GM18499 (cell line): ENCODE data around the gene WDFY3.

ENCODE experiments used
- ATAC-seq: cut with Tn5 transposase; IDR thresholded peaks from one replicate; pipeline ENCODE4 v1.9.1; 2021; ENCODE audit warnings: moderate number of reproducible peaks; ENCODE audit not compliant: insufficient read depth, unreplicated experiment

Gene WDFY3

DNA sequence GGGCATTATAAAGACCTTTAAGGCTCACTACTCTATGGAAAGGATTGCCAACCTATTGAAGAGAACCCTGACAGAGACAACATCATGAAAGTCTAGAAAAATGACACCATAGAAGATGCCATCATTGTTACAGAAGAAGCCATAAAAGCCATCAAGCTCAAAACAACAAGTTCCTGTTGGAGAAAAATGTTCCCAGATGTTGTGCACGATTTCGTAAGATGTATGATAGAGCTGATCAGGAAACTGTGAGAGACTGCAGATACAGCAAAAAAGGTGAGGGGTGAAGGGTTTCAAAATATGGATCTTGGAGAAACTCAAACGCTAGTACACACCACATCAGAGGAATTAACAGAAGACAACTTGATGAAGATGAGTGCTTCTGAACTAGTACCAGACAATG is 53.3 kb downstream of the WDFY3 start:
- ATAC-seq, result no peak

DNA sequence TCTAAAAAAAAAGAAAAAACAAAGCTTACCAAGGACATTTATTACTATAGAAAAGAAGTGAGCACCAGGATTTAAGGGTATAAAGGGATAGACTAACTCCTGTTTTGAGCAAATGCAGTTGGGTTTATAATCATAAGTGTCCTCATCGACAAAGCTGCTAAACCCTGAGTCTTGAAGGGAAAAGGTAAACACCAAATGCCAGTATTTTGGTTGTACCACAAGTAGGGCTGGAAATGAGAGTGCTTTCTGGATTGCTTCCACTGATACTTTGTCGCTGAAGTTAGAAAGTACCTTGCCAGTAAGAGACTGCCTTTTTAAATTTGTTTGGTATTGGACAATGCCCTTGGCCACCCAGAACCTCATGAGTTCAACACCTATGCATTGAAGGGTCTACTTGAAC is 53.7 kb downstream of the WDFY3 start:
- no peak for ATAC-seq

DNA sequence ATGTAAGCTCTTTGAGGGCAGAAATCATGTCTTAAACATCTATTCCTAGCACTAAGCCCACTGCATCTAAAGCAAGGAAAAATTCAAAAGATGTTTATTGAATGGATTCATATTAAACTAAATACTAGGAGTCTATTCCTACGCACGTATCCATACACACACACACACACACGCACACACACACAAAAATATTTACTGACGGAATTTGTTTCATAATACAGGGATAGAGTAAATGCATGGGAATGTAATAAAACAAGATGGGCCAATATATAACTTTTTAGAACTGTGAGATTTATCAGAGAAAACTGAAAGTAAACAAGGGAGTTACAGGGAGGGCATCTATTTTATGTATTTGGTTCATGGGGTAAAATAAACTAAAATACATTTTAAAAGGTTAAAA is 57.6 kb downstream of the WDFY3 start:
- ATAC-seq, result no peak

DNA sequence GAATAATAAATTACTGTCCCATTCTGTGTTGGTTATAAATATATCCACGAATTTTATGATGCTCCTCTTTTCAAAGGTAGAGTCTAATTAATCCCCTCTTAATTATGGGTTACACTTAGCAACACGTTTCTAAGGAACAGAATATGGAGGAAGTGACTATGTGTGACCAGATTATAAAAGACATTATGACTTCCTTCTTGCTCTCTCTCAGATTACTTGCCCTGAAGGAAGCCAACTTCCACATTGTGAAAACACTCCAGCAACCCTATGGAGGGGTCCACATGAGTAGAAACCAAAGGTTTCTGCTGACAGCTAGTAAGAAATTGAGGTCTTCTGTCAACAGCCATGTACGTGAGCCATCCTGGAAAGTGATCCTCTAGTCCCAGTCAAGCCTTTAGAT is 59.3 kb downstream of the WDFY3 start:
- ATAC-seq, result no peak

DNA sequence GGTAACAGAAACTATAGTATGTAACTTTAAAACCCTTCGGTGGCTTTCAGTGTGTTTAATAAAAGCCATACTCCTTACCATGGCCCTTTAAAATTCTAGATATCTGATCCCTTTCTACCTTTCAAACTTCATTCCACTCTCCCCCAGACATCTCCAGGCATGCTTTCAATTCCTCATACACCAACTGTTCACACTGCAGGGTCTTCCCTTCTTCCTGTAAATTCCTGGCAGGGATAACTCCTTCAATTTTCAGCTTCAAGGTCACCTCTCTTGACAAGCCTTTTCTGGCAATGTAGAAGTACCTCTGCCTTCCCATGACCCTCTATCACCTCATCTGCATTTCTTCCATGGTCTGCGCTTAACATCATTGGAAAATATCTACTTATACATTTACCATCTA is 60.8 kb downstream of the WDFY3 start:
- no peak for ATAC-seq

DNA sequence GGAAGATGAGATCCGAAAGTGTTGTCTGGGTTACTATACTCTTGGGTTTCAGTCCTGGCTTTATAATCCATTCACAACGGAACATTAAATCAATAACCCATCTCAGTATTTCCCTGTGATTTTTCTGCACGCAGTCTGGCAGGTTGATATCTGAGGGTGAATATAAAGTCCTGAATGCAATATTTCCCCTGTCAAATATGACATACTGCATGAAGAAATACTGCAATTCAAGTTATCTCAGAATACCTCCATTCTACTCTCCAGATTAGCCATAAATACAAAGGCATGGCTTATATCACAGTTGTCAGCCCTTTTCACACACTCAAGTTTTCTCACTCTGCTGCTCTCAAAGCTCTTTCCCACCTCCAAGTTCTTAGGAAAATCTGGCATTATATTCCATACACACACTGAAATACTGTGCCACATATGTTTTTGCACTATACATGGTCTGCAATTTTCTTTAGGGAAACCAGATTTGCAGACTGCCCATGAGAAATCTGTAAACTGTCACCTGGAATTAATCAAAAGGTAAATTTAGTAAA is 64.7 kb downstream of the WDFY3 start:
- no peak for ATAC-seq

DNA sequence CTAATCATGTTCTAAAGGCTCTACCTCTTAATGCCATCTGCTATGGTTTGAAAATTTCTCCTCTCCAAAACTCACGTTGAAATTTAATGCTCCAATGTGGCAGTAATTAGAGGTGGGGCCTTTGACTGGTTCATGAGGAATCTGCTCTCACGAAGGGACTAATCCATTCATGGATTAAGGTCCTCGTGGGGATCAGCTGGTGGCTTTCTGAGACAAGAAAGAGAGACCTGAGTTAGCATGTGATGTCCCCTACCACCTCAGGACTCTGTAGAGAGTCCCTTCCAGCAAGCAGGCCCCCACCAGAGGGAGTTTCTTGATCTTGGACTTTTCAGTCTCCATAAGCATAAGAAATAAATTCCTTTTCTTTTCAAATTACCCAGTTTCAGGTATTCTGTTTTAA is 65.3 kb downstream of the WDFY3 start:
- no peak for ATAC-seq

DNA sequence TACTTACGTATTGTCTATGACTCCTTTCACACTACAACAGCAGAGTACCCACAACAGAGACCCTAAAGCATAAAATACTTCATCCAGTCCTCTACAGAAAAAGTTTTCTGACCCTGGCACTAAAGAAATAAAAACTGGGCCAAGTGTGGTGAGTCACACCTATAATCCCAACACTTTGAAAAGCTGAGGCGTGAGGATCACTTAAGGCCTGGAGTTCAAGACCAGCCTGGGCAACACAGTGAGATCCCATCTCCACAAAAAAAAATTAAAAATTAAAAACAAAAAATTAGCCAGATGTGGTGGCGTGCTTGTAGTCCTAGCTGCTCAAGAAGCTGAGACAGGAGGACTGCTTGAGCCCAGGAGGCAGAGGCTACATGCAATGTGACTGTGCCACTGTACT is 66.9 kb downstream of the WDFY3 start:
- ATAC-seq, result no peak

DNA sequence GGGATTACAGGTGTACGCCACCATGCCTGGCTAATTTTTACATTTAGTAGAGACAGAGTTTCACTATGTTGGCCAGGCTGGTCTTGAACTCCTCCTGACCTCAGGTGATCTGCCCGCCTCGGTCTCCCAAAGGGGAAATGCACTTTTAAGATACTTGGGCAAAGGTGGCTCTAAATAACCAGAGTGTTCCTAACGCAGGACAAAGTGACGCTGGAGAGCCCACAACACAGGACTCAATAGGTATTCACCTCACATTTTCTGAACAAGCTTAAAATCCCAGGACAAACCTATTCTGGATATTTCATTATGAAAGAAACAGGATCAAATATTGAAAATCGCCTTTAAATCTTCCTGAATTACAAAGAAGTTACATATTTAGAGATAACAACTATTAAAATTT is 69.0 kb downstream of the WDFY3 start:
- ATAC-seq, result no peak

DNA sequence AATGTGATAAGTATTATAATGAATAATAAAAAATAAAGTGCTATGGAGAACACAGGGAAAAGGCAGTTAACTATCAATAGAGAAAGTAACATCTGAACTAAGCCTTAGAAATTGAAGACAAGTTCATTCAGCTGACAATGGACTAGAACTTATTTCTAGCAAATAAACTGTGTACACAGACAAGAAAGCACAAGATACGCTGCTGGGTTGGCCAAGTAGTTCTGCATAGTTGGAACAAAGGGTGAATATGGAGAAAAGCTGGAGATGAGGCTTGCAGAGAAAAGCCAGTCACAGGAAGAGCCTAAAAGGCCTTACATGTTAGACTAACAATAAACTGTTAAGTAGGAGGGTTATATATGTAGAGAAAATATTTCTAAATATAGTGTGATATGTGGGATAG is 71.2 kb downstream of the WDFY3 start:
- ATAC-seq, result no peak

DNA sequence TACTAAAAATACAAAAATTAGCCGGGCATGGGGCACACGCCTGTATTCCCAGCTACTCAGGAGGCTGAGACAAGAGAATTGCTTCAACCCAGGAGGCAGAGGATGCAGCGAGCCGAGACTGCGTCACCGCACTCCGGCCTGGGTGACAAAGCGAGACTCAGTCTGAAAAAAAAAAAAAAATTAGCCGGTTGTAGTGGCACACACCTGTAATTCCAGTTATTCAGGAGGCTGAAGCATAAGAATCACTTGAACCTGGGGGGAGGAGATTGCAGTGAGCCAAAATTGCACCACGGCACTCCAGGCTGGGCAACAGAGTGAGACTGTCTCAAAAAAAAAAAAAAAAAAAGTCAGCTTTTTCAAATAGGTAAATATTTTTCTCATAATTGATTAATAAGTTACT is 71.9 kb downstream of the WDFY3 start:
- ATAC-seq, result no peak

DNA sequence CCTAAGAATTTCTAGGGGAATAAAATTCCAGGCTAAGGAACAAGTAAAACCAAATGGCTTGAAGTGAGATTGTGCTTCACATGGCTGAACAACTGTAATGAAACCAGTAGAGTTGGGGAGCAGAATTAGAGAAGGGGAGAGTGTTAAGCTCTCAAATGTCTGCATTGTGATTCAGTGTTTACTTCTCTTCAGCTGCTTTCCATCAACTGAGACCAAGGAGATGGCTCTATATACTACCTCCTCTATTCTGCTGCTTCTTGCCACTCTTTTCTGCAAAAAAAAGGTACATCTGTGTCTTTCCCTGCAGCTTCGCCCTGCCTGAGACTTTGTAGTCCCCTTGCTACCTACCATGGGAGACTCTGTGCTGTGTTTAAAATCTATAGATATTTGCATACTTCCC is 73.5 kb downstream of the WDFY3 start:
- ATAC-seq, result no peak

DNA sequence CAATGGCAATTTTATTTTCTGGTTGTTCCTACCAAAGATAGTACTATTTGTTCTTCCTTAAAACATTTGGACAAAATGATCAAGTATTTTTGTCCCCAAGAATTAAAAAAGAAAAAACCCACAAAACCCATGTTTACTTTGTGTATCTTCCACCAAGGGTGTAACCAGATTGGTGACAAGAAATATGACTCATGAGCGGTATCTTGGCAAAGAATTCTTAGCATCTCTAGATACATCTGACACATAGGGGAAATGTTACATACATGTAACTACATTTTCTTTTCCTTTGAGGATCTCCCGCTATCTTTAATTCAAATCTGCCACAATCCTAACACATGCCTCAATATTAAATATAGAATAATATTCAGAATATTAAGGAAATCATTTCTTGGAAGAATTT is 78.7 kb downstream of the WDFY3 start:
- ATAC-seq, result no peak

DNA sequence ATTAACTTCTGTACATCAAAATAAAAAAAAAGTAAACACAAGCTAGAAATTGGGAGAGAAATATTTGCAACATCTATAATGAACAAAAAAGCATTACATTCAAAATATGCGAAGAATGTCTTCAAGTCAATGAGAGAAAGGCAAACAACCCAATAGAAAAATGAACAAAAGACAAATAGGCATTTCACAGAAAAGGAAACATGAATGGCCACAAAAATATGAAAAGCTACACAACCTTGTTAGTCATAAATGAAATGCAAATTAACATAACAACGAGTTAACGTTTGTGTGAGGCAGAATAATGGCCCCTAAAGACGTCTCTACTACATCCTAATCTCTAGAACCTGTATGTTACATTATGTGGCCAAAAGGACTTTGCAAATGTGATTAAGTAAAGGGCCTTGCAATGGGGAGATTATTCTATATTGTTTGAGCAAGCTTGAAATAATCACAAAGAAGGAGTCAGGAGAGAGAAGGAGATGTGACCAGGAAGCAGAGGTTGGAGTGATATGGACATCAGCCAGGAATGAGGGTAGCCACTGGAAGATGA is 86.8 kb downstream of the WDFY3 start:
- no peak for ATAC-seq

DNA sequence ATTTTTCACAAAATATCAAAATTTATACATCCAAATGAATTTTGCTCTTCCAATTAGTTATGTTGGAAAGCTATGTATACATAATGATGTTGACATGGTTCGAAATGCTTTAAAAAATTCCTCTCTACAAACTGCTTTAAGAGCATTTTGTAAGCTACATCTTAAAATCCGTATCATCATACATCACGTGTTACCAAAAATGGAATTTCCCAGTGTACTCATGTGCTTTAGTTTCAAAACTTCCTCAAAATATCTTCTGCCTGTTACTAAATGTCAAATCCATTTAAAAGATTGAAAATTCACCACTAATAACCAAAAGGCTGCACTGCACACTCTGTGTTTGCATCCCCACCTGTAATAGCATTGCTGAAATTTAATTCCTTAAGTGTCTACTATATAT is 87.9 kb downstream of the WDFY3 start:
- ATAC-seq, result no peak

DNA sequence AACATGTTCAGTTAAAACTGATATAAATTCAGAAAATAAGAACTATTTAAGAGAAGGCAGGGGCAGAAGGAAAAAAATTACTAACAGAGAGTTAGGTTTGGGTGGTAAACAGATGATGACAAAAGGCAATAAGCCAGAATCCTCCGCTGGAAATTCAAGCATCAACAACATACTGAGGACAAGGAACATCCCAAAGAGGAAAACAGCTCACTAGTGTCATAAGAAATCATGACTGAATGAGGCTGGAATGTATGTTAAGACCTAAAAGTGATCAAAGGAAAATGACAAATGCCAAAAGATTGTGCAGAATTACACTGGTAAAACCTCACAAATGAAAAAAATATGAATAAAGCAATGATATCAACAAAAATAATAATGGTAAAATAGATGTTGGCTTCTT is 88.4 kb downstream of the WDFY3 start:
- ATAC-seq, result no peak

DNA sequence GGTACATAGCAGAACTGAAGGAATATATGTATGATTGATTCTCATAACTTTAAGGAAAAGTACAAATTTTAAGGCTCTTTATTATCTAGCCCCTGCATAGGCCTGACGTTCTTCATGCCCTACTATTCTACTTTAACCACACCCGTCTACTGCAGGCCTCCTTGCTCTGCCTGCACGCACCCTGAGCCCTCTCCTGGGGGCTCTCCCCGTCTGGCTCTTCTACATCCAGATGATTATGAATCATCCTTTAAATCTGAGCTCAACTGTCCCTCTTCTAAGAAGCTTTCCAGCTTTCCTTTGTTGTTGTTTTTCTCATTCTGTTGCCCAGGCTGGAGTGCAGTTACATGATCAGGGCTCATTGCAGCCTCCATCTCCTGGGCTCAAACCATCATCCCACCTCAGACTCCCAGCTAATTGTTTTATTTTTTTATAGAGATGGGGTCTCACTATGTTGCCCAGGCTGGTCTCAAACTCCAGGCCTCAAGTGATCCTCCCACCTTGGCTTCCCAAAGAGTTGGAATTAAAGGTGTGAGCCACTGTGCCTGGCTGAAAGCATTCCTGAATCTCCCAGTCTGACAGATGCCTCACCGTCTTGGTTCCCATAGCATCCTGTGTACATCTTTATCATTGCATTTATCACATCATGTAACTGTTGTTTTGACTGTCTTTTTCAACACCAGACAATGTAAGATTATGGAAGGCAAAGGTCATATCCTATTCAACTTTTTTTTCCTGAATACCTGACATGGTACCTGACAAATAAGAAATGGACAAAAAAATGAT is 89.2 kb downstream of the WDFY3 start:
- ATAC-seq, result no peak

DNA sequence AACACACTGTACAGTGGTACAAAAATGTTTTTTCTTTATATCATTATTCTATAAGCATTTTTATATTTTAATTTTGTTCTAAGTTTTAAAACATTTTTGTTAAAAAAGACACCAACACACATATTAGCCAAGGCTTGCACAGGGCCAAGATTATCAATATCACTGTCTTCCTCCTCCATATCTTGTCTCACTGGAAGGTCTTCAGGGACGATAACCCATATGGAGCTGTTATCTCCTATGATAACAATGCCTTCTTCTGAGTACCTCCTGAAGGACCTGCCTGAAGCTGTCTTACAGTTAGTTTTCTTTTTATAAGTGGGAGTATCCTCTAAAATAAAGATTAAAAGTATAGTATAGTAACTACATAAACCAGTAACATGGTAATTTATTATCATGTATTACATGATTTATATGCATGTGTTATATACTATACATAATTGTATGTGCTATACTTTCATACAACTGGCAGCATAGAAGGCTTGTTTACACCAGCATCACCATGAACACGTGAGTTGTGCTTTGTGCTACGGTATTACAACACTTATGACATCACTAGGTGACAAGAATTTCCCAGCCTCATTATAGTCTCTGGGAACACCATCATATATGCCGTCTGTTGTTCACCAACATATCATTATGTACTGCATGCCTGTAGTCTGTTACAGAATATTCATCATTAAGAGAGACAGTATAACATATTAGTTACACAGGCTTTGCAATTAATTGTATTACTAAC is 90.7 kb downstream of the WDFY3 start:
- ATAC-seq, result no peak

DNA sequence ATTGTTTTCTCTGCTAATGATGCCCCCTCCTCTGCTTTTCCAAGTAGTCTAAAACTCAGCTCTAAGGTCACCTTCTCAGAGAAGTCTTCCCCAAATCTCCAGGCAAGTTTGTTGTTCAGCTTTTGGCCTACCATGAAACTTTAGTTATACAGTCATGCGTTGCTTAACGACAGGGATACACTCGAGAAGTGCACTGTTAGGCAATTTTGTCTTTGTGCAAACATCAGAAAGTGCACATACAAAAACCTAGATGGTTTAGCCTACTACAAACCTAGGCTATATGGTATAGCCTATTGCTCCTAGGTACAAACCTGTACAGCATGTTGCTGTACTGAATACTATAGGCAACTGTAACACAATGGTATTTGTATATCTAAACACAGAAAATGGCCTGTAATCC is 91.9 kb downstream of the WDFY3 start:
- no peak for ATAC-seq

DNA sequence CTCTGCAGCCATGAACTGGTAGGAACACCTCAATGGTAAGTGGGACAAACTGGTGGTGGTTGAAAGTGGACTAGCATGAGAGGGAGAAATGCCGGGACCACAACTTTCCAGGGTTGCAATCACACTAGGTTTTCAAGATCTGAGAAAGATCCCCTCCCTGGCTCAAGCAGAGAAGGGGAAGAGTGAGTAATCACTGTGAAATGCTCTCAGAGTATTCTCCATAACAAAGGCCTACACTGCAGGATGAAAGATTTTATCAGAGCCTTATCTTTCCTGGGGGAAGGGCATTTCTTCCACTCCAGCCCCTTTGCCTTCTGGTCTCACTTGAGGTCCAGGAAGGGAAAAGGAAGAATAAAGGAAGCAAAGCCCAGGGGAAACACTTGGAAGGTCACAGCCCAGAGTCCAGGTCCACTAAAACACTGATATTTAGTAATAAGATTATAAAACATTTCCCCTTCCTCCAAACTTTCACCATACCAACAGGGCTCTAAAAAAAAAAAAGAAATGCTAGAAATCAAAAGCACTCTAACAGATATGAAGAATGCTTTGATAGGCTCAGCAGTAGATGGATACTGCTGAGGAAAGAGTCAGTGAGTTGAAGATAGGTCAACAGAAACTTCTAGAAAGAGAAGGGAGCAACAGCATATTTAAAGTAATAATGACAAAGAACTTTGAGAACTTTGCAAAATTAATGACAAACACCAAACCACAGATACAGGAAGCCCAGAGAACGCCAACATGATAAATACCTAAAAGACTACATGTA is 95.9 kb downstream of the WDFY3 start:
- no peak for ATAC-seq

DNA sequence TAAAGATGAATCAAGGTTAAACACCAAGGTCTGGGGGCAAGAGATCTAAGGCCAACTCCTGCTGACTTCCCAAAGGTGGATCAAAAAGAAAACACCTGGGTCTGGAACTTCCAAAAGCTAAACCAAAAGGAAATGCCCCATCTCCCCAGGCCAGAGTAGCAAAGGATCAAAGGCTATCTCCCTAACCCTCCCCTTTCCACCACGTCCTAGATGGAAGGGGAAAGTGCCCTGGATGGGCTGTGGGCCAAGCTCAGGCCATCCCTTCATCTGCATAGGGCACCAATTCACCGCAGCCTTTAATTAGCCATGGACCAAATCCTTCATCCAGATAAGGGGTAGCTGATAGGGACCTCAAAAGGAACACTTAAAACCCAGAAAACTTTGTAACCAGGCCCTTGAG is 100.2 kb downstream of the WDFY3 start:
- ATAC-seq, result no peak
